ENCODE results near the gene DENND1B. TPM values are rescaled to one million over a fixed set of nuclear protein-coding genes. Genes with fewer than 3 reads are reported as not detected.
"Not testable (repeated sequence)": the region's sequence is repeated elsewhere in the genome, so short reads cannot be mapped to it uniquely, and the experiment has no call there.

Gene DENND1B
- total RNA-seq, 1 donor from 2014 or later = 19.2 TPM

DNA sequence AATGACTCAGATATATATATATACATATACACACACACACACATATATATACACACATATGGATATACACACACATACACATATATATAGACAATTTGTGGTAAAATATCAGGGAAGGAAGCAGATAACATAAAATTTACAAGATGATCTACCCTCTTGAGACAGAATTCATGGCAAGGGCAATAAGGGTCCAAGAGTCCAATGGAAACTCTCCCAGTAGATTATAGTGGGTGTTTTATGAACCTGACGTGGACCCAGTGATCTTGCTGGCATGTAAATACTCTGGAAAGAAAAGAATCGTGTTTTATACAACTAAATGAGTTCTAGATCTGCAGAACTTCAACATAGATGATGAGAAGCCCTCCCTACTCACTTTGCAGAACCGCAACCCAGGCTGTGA is 49.3 kb downstream of the DENND1B start:
- Mint-ChIP-seq H3K27me3 (no peaks in the 10 kb centered on the region), H3K4me1 (no peaks in the 10 kb centered on the region), H3K27ac (no peak overlapping the region), H3K9me3 (peaks cover 21% of the 10 kb centered on the region), H3K4me3 (no peak overlapping the region), H3K36me3 (ENCODE audit: low read depth) (peaks cover 33% of the 10 kb centered on the region)
- TF ChIP-seq, protein P1, sequence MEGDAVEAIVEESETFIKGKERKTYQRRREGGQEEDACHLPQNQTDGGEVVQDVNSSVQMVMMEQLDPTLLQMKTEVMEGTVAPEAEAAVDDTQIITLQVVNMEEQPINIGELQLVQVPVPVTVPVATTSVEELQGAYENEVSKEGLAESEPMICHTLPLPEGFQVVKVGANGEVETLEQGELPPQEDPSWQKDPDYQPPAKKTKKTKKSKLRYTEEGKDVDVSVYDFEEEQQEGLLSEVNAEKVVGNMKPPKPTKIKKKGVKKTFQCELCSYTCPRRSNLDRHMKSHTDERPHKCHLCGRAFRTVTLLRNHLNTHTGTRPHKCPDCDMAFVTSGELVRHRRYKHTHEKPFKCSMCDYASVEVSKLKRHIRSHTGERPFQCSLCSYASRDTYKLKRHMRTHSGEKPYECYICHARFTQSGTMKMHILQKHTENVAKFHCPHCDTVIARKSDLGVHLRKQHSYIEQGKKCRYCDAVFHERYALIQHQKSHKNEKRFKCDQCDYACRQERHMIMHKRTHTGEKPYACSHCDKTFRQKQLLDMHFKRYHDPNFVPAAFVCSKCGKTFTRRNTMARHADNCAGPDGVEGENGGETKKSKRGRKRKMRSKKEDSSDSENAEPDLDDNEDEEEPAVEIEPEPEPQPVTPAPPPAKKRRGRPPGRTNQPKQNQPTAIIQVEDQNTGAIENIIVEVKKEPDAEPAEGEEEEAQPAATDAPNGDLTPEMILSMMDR (IDR thresholded peaks at IDR 0.05) = no peak
- ATAC-seq (ENCODE audit: low read depth) = no peak
- intact Hi-C loops (cut with micrococcal nuclease) = loop anchor here (5.0 kb wide), 1 partner anchor 36 kb away; no protein-coding TSS in a partner anchor
- no peak for DNase-seq
- CTCF ChIA-PET = no interaction called here
- POLR2A ChIA-PET = no interaction called here

DNA sequence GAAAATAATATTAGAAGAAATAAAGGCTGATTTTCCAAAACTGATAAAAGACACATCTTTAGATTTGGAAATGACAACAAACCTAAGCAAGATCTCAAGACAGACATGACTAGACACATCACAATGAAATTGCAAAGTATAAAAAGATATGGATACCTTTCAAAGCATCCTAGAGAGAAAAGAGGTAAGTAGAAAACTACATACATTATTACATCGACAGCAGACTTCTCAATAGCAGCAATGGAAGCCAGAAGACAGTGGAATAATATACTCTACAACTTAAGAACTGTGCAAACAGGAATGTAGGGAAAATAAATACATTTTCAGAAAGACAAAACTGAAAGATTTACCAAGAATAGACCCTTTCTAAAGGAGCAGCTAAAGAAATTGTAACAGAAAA is 50.2 kb downstream of the DENND1B start:
- Mint-ChIP-seq H3K9me3 (peaks cover 21% of the 10 kb centered on the region), H3K4me3 (no peak overlapping the region), H3K27ac (no peak overlapping the region), H3K36me3 (ENCODE audit: low read depth) (peaks cover 33% of the 10 kb centered on the region), H3K4me1 (no peaks in the 10 kb centered on the region), H3K27me3 (no peaks in the 10 kb centered on the region)
- TF ChIP-seq, protein P1 (IDR thresholded peaks at IDR 0.05) = no peak
- intact Hi-C loops (cut with micrococcal nuclease) = loop anchor here (5.0 kb wide), 1 partner anchor 37 kb away; no protein-coding TSS in a partner anchor
- ATAC-seq (ENCODE audit: low read depth) = no peak
- DNase-seq = no peak
- CTCF ChIA-PET = no interaction called here
- POLR2A ChIA-PET = no interaction called here

DNA sequence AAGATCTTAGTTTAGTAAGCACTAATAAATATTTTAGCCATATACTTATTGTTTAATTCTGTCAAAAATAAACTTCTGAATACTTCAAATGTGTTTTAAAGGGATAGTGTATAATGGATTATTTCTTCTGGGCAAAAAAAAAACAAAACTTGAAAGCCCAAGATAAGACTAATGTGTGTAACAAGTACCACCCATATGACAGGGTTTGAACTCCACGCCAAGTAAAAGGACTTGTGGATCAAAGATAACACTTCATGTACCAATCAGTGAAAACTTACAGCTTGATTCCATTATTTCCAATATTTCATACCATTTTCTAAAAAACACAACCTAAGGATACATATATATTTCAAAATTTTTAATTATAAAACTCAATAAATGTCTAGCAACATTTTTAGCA is 59.5 kb downstream of the DENND1B start:
- Mint-ChIP-seq H3K4me3 (no peak overlapping the region), H3K27ac (no peak overlapping the region), H3K4me1 (no peaks in the 10 kb centered on the region), H3K27me3 (no peaks in the 10 kb centered on the region), H3K9me3 (no peaks in the 10 kb centered on the region), H3K36me3 (ENCODE audit: low read depth) (peaks cover 2% of the 10 kb centered on the region)
- CTCF ChIA-PET = no interaction called here
- POLR2A ChIA-PET = no interaction called here
- no peak for DNase-seq
- intact Hi-C loops (cut with micrococcal nuclease) = no loop called here
- no peak for ATAC-seq (ENCODE audit: low read depth)
- TF ChIP-seq, protein P1 (IDR thresholded peaks at IDR 0.05) = no peak

DNA sequence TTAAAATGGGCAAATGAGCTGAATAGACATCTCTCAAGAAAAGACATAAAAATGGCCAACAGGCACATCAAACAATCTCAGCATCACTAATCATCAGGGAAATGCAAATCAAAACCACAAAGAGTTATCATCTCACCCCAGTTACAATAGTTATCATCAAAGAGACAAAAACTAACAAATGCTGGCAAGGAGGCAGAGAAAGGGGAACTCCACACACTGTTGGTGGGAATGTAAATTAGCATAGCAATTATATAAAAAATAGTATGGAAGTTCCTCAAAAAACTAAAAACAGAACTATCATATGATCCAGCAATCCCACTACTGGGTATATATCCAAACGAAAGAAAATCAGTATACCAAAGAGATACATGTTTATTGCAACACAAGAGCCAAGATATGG is 68.7 kb downstream of the DENND1B start:
- H3K9me3 Mint-ChIP-seq = peaks cover 4% of the 10 kb centered on the region
- no peaks in the 10 kb centered on the region for H3K27me3 Mint-ChIP-seq
- no peak overlapping the region for H3K4me3 Mint-ChIP-seq
- TF ChIP-seq, protein P1 (IDR thresholded peaks at IDR 0.05) = no peak
- no peak for DNase-seq
- ChIA-PET POLR2A (no interaction called here), CTCF (no interaction called here)
- intact Hi-C loops (cut with micrococcal nuclease) = no loop called here
- no peak overlapping the region for H3K27ac Mint-ChIP-seq
- H3K4me1 Mint-ChIP-seq = peaks cover 9% of the 10 kb centered on the region
- H3K36me3 Mint-ChIP-seq (ENCODE audit: low read depth) = peaks cover 8% of the 10 kb centered on the region
- ATAC-seq (ENCODE audit: low read depth) = no peak

- POLR2A ChIA-PET = no interaction called here
Measured at GRCh38 chr1:197705941-197706340, 69.3 kb downstream of the DENND1B start.

DNA sequence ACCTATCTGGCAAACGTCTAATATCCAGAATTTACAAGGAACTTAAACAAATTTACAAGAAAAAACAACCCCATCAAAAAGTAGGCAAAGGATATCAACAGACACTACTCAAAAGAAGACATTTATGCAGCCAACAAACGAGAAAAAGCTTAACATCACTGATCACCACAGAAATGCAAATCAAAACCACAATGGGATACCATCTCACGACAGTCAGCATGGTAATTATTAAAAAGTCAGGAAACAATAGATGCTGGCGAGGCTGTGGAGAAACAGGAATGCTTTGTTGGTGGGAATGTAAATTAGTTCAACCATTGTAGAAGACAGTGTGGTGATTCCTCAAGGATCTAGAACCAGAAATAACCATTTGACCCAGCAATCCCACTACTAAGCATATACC is 74.6 kb downstream of the DENND1B start:
- H3K9me3 Mint-ChIP-seq; ATAC-seq (ENCODE audit: low read depth); H3K27ac Mint-ChIP-seq; DNase-seq; H3K4me3 Mint-ChIP-seq; CTCF ChIA-PET; H3K27me3 Mint-ChIP-seq; POLR2A ChIA-PET; intact Hi-C loops (cut with micrococcal nuclease): not testable (repeated sequence)
- Mint-ChIP-seq H3K36me3 (ENCODE audit: low read depth) (peaks cover 15% of the 10 kb centered on the region), H3K4me1 (peaks cover 30% of the 10 kb centered on the region)

More at GRCh38 chr1:197705941-197706340, 69.3 kb downstream of the DENND1B start:
- CTCF ChIA-PET = no interaction called here
- ATAC-seq (ENCODE audit: low read depth) = no peak
- Mint-ChIP-seq H3K4me1 (peaks cover 9% of the 10 kb centered on the region), H3K9me3 (peaks cover 4% of the 10 kb centered on the region), H3K36me3 (ENCODE audit: low read depth) (peaks cover 11% of the 10 kb centered on the region), H3K27ac (no peak overlapping the region), H3K27me3 (no peaks in the 10 kb centered on the region), H3K4me3 (no peak overlapping the region)
- no peak for DNase-seq
- intact Hi-C loops (cut with micrococcal nuclease) = no loop called here
- TF ChIP-seq, protein P1 (IDR thresholded peaks at IDR 0.05) = no peak
